GM23338 (cell line): ENCODE data around the gene TSPAN4.

Source experiments
- CREB1 ChIP-seq: fragments of 250-450 bp; sonication (Bioruptor Pico); IDR thresholded peaks from 2 replicates; pipeline ENCODE4 v1.5.0; 2020; ENCODE audit warnings: low read depth, mild to moderate bottlenecking, moderate library complexity
- EZH2 ChIP-seq: fragments of 200-600 bp; sonication (generic); IDR thresholded peaks from one replicate; pipeline ENCODE4 v1.8.0; 2017; ENCODE audit warnings: antibody characterized with exemption, mild to moderate bottlenecking, low read depth; ENCODE audit not compliant: unreplicated experiment
- EZH2phosphoT487 ChIP-seq: fragments of 200-600 bp; sonication (generic); IDR thresholded peaks from one replicate; pipeline ENCODE4 v1.8.1; 2018; ENCODE audit warnings: antibody characterized with exemption; ENCODE audit not compliant: unreplicated experiment
- JUNB ChIP-seq: IDR thresholded peaks from one replicate; pipeline ENCODE4 v1.6.1; 2016; ENCODE audit warnings: antibody characterized with exemption; ENCODE audit not compliant: unreplicated experiment
- NANOG ChIP-seq: IDR thresholded peaks from 2 replicates; pipeline ENCODE4 v1.6.1; 2016; ENCODE audit warnings: antibody characterized with exemption, borderline replicate concordance
- POLR2AphosphoS5 ChIP-seq: IDR thresholded peaks from 2 replicates; pipeline ENCODE4 v1.6.1; 2016; ENCODE audit warnings: antibody characterized with exemption, low read depth
- REST ChIP-seq: IDR thresholded peaks from one replicate; pipeline ENCODE4 v1.6.1; 2018; ENCODE audit warnings: antibody characterized with exemption; ENCODE audit not compliant: unreplicated experiment
- STAT1 ChIP-seq: IDR thresholded peaks from one replicate; pipeline ENCODE4 v1.6.1; 2016; ENCODE audit warnings: antibody characterized with exemption; ENCODE audit not compliant: unreplicated experiment
- ZNF114 ChIP-seq: fragments of 250-450 bp; sonication (Bioruptor Pico); IDR thresholded peaks from 2 replicates; pipeline ENCODE4 v1.5.0; 2020; ENCODE audit warnings: mild to moderate bottlenecking, moderate library complexity
- ZNF331 ChIP-seq: fragments of 250-450 bp; sonication (Bioruptor Pico); IDR thresholded peaks from 2 replicates; pipeline ENCODE4 v1.5.0; 2020; ENCODE audit warnings: low read depth, mild to moderate bottlenecking, moderate library complexity
- TF ChIP-seq, protein P1 (sequence below), 2 experiments: fragments of 200-600 bp in 1 of 2; sonication (generic) in 1 of 2; conservative IDR thresholded peaks; 2 replicates each; pipeline versions ENCODE4 v1.5.1 to v1.6.1; 2016 to 2017; ENCODE audit warnings: antibody characterized with exemption in 2 of 2, low read depth in 2 of 2, mild to moderate bottlenecking in 2 of 2, moderate library complexity in 1 of 2
- TF ChIP-seq, protein P2 (sequence below): IDR thresholded peaks from 2 replicates; pipeline ENCODE4 v1.6.1; 2016; ENCODE audit warnings: antibody characterized with exemption
- TF ChIP-seq, protein P3 (sequence below): fragments of 250-450 bp; sonication (Bioruptor Pico); IDR thresholded peaks from 2 replicates; pipeline ENCODE4 v1.5.0; 2020; ENCODE audit warnings: mild to moderate bottlenecking, moderate library complexity

- TF ChIP-seq, protein P1, sequence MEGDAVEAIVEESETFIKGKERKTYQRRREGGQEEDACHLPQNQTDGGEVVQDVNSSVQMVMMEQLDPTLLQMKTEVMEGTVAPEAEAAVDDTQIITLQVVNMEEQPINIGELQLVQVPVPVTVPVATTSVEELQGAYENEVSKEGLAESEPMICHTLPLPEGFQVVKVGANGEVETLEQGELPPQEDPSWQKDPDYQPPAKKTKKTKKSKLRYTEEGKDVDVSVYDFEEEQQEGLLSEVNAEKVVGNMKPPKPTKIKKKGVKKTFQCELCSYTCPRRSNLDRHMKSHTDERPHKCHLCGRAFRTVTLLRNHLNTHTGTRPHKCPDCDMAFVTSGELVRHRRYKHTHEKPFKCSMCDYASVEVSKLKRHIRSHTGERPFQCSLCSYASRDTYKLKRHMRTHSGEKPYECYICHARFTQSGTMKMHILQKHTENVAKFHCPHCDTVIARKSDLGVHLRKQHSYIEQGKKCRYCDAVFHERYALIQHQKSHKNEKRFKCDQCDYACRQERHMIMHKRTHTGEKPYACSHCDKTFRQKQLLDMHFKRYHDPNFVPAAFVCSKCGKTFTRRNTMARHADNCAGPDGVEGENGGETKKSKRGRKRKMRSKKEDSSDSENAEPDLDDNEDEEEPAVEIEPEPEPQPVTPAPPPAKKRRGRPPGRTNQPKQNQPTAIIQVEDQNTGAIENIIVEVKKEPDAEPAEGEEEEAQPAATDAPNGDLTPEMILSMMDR (conservative IDR thresholded peaks at IDR 0.05; ENCODE audit: low read depth in 2 of 2) = no peak
- no peak for TF ChIP-seq STAT1
- TF ChIP-seq EZH2phosphoT487 = no peak
- no peak; the same call in 1 of the 2 replicates for TF ChIP-seq POLR2AphosphoS5
- no peak for TF ChIP-seq REST
- TF ChIP-seq EZH2 = no peak
- TF ChIP-seq, protein P2, sequence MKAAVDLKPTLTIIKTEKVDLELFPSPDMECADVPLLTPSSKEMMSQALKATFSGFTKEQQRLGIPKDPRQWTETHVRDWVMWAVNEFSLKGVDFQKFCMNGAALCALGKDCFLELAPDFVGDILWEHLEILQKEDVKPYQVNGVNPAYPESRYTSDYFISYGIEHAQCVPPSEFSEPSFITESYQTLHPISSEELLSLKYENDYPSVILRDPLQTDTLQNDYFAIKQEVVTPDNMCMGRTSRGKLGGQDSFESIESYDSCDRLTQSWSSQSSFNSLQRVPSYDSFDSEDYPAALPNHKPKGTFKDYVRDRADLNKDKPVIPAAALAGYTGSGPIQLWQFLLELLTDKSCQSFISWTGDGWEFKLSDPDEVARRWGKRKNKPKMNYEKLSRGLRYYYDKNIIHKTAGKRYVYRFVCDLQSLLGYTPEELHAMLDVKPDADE = no peak; the same call in 1 of the 2 replicates
- no peak for TF ChIP-seq CREB1
- no peak for TF ChIP-seq JUNB
- no peak for TF ChIP-seq ZNF114
- TF ChIP-seq NANOG = no peak
- TF ChIP-seq ZNF331 (CRISPR knock-in tag) = no peak
- TF ChIP-seq, protein P3, sequence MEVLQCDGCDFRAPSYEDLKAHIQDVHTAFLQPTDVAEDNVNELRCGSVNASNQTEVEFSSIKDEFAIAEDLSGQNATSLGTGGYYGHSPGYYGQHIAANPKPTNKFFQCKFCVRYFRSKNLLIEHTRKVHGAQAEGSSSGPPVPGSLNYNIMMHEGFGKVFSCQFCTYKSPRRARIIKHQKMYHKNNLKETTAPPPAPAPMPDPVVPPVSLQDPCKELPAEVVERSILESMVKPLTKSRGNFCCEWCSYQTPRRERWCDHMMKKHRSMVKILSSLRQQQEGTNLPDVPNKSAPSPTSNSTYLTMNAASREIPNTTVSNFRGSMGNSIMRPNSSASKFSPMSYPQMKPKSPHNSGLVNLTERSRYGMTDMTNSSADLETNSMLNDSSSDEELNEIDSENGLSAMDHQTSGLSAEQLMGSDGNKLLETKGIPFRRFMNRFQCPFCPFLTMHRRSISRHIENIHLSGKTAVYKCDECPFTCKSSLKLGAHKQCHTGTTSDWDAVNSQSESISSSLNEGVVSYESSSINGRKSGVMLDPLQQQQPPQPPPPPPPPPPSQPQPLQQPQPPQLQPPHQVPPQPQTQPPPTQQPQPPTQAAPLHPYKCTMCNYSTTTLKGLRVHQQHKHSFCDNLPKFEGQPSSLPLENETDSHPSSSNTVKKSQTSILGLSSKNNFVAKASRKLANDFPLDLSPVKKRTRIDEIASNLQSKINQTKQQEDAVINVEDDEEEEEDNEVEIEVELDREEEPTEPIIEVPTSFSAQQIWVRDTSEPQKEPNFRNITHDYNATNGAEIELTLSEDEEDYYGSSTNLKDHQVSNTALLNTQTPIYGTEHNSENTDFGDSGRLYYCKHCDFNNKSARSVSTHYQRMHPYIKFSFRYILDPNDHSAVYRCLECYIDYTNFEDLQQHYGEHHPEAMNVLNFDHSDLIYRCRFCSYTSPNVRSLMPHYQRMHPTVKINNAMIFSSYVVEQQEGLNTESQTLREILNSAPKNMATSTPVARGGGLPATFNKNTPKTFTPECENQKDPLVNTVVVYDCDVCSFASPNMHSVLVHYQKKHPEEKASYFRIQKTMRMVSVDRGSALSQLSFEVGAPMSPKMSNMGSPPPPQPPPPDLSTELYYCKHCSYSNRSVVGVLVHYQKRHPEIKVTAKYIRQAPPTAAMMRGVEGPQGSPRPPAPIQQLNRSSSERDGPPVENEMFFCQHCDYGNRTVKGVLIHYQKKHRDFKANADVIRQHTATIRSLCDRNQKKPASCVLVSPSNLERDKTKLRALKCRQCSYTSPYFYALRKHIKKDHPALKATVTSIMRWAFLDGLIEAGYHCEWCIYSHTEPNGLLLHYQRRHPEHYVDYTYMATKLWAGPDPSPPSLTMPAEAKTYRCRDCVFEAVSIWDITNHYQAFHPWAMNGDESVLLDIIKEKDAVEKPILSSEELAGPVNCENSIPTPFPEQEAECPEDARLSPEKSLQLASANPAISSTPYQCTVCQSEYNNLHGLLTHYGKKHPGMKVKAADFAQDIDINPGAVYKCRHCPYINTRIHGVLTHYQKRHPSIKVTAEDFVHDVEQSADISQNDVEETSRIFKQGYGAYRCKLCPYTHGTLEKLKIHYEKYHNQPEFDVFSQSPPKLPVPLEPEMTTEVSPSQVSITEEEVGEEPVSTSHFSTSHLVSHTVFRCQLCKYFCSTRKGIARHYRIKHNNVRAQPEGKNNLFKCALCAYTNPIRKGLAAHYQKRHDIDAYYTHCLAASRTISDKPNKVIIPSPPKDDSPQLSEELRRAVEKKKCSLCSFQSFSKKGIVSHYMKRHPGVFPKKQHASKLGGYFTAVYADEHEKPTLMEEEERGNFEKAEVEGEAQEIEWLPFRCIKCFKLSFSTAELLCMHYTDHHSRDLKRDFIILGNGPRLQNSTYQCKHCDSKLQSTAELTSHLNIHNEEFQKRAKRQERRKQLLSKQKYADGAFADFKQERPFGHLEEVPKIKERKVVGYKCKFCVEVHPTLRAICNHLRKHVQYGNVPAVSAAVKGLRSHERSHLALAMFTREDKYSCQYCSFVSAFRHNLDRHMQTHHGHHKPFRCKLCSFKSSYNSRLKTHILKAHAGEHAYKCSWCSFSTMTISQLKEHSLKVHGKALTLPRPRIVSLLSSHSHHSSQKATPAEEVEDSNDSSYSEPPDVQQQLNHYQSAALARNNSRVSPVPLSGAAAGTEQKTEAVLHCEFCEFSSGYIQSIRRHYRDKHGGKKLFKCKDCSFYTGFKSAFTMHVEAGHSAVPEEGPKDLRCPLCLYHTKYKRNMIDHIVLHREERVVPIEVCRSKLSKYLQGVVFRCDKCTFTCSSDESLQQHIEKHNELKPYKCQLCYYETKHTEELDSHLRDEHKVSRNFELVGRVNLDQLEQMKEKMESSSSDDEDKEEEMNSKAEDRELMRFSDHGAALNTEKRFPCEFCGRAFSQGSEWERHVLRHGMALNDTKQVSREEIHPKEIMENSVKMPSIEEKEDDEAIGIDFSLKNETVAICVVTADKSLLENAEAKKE (CRISPR knock-in tag) = no peak
These were observed 14.0 kb upstream of the TSPAN4 start for GRCh38 chr11:828506-829175.
